H9 (cell line): ENCODE results near the gene TIGD3. TPM values are rescaled to one million over a fixed set of nuclear protein-coding genes. Genes with fewer than 3 reads are reported as not detected.

ENCODE experiments used
- DNase-seq: peaks from one replicate; pipeline ENCODE4 v3.0.0-alpha.2; 2017
- H2AFZ ChIP-seq: one replicate; pipeline ENCODE4 v1.6.1; 2013; ENCODE audit warnings: mild to moderate bottlenecking, low read length, control low read depth, moderate library complexity
- H2AK5ac ChIP-seq: 2 replicates; pipeline ENCODE4 v1.6.1; 2013; ENCODE audit warnings: low read length, control low read depth, mixed read lengths; ENCODE audit not compliant: insufficient read length
- H2BK120ac ChIP-seq: one replicate; pipeline ENCODE4 v1.6.1; 2013; ENCODE audit warnings: low read depth, mild to moderate bottlenecking, low read length, control low read depth, inconsistent platforms; ENCODE audit not compliant: poor library complexity, severe bottlenecking
- H2BK12ac ChIP-seq: 2 replicates; pipeline ENCODE4 v1.6.1; 2013; ENCODE audit warnings: low read length, control low read depth, mixed read lengths, low read depth; ENCODE audit not compliant: insufficient read length
- H2BK15ac ChIP-seq: 2 replicates; pipeline ENCODE4 v1.6.1; 2013; ENCODE audit warnings: low read depth, low read length, control low read depth
- H2BK20ac ChIP-seq: one replicate; pipeline ENCODE4 v1.6.1; 2013; ENCODE audit warnings: low read depth, mild to moderate bottlenecking, low read length, control low read depth, inconsistent platforms; ENCODE audit not compliant: poor library complexity, severe bottlenecking
- H2BK5ac ChIP-seq: 2 replicates; pipeline ENCODE4 v1.6.1; 2013; ENCODE audit warnings: low read length, control low read depth, mixed read lengths; ENCODE audit not compliant: insufficient read length
- H3K14ac ChIP-seq: 2 replicates; pipeline ENCODE4 v1.6.1; 2013; ENCODE audit warnings: low read length, control low read depth; ENCODE audit not compliant: insufficient read depth
- H3K18ac ChIP-seq: 2 replicates; pipeline ENCODE4 v1.6.1; 2013; ENCODE audit warnings: low read depth, mild to moderate bottlenecking, mixed read lengths, low read length, control low read depth; ENCODE audit not compliant: insufficient read length
- H3K23ac ChIP-seq: 2 replicates; pipeline ENCODE4 v1.6.1; 2013; ENCODE audit warnings: low read length, control low read depth, mixed read lengths, low read depth; ENCODE audit not compliant: insufficient read length
- H3K23me2 ChIP-seq: 2 replicates; pipeline ENCODE4 v1.6.1; 2013; ENCODE audit warnings: low read depth, mild to moderate bottlenecking, mixed read lengths, low read length, control low read depth; ENCODE audit not compliant: insufficient read length, poor library complexity, severe bottlenecking
- H3K27ac ChIP-seq: 2 replicates; pipeline ENCODE4 v1.5.1; 2013; ENCODE audit warnings: low read length, control low read depth, mixed read lengths, low read depth; ENCODE audit not compliant: insufficient read length
- H3K27me3 ChIP-seq: 2 replicates; pipeline ENCODE4 v1.6.1; 2013; ENCODE audit warnings: low read length, control low read depth, inconsistent platforms; ENCODE audit not compliant: insufficient read depth
- H3K4ac ChIP-seq: 2 replicates; pipeline ENCODE4 v1.6.1; 2013; ENCODE audit warnings: low read depth, mild to moderate bottlenecking, control low read depth, inconsistent platforms, low read length, moderate library complexity
- H3K4me1 ChIP-seq: 2 replicates; pipeline ENCODE4 v1.6.1; 2013; ENCODE audit warnings: low read length, control low read depth, inconsistent platforms; ENCODE audit not compliant: insufficient read depth
- H3K4me2 ChIP-seq: 2 replicates; pipeline ENCODE4 v1.6.1; 2013; ENCODE audit warnings: low read length, control low read depth, mixed read lengths; ENCODE audit not compliant: insufficient read length, insufficient read depth
- H3K56ac ChIP-seq: 2 replicates; pipeline ENCODE4 v1.6.1; 2013; ENCODE audit warnings: low read depth, mild to moderate bottlenecking, mixed read lengths, low read length, control low read depth; ENCODE audit not compliant: insufficient read length
- H3K79me1 ChIP-seq: 2 replicates; pipeline ENCODE4 v1.6.1; 2013; ENCODE audit warnings: low read depth, mild to moderate bottlenecking, moderate library complexity, low read length, control low read depth, inconsistent platforms; ENCODE audit not compliant: insufficient read depth, poor library complexity, severe bottlenecking
- H3K79me2 ChIP-seq: 2 replicates; pipeline ENCODE4 v1.6.1; 2013; ENCODE audit warnings: low read length, control low read depth, inconsistent platforms; ENCODE audit not compliant: insufficient read depth
- H3K9ac ChIP-seq: 2 replicates; pipeline ENCODE4 v1.6.1; 2013; ENCODE audit warnings: low read length, control low read depth, mixed read lengths; ENCODE audit not compliant: insufficient read length; ENCODE audit errors: extremely low read depth
- H3K9me3 ChIP-seq: one replicate; pipeline ENCODE4 v1.6.1; 2013; ENCODE audit warnings: low read depth, low read length, inconsistent platforms; ENCODE audit not compliant: control insufficient read depth
- H3T11ph ChIP-seq: one replicate; pipeline ENCODE4 v1.6.1; 2013; ENCODE audit warnings: mild to moderate bottlenecking, low read length, control low read depth, inconsistent platforms
- H4K20me1 ChIP-seq: one replicate; pipeline ENCODE4 v1.6.1; 2013; ENCODE audit not compliant: control insufficient read depth, insufficient read length, insufficient read depth
- H4K5ac ChIP-seq: 2 replicates; pipeline ENCODE4 v1.6.1; 2013; ENCODE audit warnings: low read depth, mild to moderate bottlenecking, mixed read lengths, low read length, control low read depth; ENCODE audit not compliant: insufficient read length
- H4K8ac ChIP-seq: replicated peaks from 2 replicates; pipeline ENCODE4 v1.6.1; 2013; ENCODE audit warnings: low read length, control low read depth, mixed read lengths, low read depth; ENCODE audit not compliant: insufficient read length
- H4K91ac ChIP-seq: 2 replicates; pipeline ENCODE4 v1.6.1; 2013; ENCODE audit warnings: low read depth, mild to moderate bottlenecking, moderate library complexity, mixed read lengths, low read length, control low read depth; ENCODE audit not compliant: insufficient read length
- H3K27ac Mint-ChIP-seq, 3 experiments: 2 replicates in 2 of 3; 3 replicates in 1 of 3; pipeline ENCODE4 v1.8.0; 2020 to 2021; ENCODE audit warnings: mixed read lengths in 3 of 3, mild to moderate bottlenecking in 1 of 3, moderate library complexity in 1 of 3
- H3K27me3 Mint-ChIP-seq: 2 replicates; pipeline ENCODE4 v1.8.0; 2021; ENCODE audit warnings: low read depth, mild to moderate bottlenecking, moderate library complexity, mixed read lengths
- H3K36me3 Mint-ChIP-seq, 3 experiments: 2 replicates in 2 of 3; 3 replicates in 1 of 3; pipeline ENCODE4 v1.8.0; 2020 to 2021; ENCODE audit warnings: low read depth in 3 of 3, mixed read lengths in 3 of 3; ENCODE audit not compliant: insufficient read depth in 1 of 3
- H3K4me1 Mint-ChIP-seq, 2 experiments: 2 replicates each; pipeline ENCODE4 v1.8.0; 2020; ENCODE audit warnings: mixed read lengths in 2 of 2
- H3K4me3 Mint-ChIP-seq, 2 experiments: 2 replicates in 1 of 2; 3 replicates in 1 of 2; pipeline ENCODE4 v1.8.0; 2020 to 2021; ENCODE audit warnings: mild to moderate bottlenecking in 2 of 2, mixed read lengths in 2 of 2, moderate library complexity in 1 of 2
- H3K9me3 Mint-ChIP-seq, 2 experiments: 2 replicates in 1 of 2; 3 replicates in 1 of 2; pipeline ENCODE4 v1.8.0; 2020; ENCODE audit warnings: mild to moderate bottlenecking in 2 of 2, mixed read lengths in 2 of 2, moderate library complexity in 1 of 2
- WGBS: extraction: QIAGEN DNeasy Blood & Tissue Kit; methylation state at CpG from one replicate; pipeline ENCODE4 v1.1.7; 2013; ENCODE audit warnings: missing lambda C conversion rate, low lambda C conversion rate, mixed read lengths; ENCODE audit not compliant: insufficient read length; ENCODE audit errors: extremely low coverage; 5-methylcytosine and 5-hydroxymethylcytosine counted together
- total RNA-seq: library from RNA; stranded (reverse); gene quantifications from 2 replicates; pipeline ENCODE4 v1.2.1, GENCODE V29; 2021
- TF ChIP-seq, protein P1 (sequence below): fragments of 200-600 bp; sonication (generic); conservative IDR thresholded peaks from 3 replicates; pipeline ENCODE4 v1.8.0; 2021; ENCODE audit warnings: antibody characterized with exemption, mild to moderate bottlenecking

The TIGD3 gene
- total RNA-seq, 1 experiment from 2014 or later, result 0.66 TPM

DNA sequence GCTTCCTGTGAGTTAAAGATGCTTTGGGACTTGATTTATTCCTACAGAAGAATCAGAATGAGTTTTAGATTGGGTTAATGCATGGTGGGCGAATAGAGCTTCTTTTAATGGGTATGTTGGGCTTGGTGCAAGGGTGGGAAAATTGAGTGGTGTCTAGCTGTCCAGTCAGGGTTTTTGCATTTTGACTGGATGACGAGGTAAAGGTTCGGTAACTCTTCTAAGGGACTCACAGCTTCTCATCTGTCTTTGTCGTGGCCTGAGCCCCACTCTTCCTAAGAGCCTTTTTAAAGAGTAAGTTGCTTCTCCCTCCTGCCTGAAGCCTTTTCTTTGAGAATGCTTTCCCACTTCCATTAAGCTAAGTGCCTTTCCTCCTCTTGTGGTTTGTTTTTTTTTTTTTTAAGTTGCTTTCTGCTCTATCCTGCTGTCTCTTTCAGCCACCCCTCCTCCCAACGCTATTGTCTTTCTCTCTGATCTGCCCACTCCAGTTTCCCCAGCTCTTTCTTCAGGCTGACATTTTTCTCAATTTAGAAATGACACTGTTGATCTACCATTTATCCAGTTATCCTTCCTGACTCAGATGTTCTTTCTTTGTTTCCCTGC lies 19.8 kb upstream of the TIGD3 start:
- H2AK5ac ChIP-seq, result no peak overlapping the region
- no peak overlapping the region for H4K5ac ChIP-seq
- peak overlapping the region; percentile 90 to 95 for H3K4me3 Mint-ChIP-seq
- H3K27ac ChIP-seq, result no peak overlapping the region
- H3K4me2 ChIP-seq, result peak overlapping the region; percentile 79
- 0 out of 2 replicates have a peak, but pooled peaks cover 2% of the 10 kb centered on the region for H3K4me1 ChIP-seq
- peaks cover 16% of the 10 kb centered on the region in 2 experiments for H3K4me1 Mint-ChIP-seq
- H3K18ac ChIP-seq, result no peak overlapping the region
- H2BK12ac ChIP-seq, result no peak overlapping the region
- no peak overlapping the region for H4K91ac ChIP-seq
- no peak overlapping the region for H2AFZ ChIP-seq
- no peak overlapping the region for H2BK120ac ChIP-seq
- no peak overlapping the region for H3K56ac ChIP-seq
- H3K9ac ChIP-seq, result peak overlapping the region; percentile 61
- no peak for DNase-seq
- no peak overlapping the region for H4K8ac ChIP-seq
- TF ChIP-seq, protein P1, sequence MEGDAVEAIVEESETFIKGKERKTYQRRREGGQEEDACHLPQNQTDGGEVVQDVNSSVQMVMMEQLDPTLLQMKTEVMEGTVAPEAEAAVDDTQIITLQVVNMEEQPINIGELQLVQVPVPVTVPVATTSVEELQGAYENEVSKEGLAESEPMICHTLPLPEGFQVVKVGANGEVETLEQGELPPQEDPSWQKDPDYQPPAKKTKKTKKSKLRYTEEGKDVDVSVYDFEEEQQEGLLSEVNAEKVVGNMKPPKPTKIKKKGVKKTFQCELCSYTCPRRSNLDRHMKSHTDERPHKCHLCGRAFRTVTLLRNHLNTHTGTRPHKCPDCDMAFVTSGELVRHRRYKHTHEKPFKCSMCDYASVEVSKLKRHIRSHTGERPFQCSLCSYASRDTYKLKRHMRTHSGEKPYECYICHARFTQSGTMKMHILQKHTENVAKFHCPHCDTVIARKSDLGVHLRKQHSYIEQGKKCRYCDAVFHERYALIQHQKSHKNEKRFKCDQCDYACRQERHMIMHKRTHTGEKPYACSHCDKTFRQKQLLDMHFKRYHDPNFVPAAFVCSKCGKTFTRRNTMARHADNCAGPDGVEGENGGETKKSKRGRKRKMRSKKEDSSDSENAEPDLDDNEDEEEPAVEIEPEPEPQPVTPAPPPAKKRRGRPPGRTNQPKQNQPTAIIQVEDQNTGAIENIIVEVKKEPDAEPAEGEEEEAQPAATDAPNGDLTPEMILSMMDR, result no peak
- H3K79me2 ChIP-seq, result peaks cover 19% of the 10 kb centered on the region; the same call in 1 of the 2 replicates
- peak overlapping the region in 2 of 3 experiments; percentile 15 to 65; a peak in 3 of 7 replicates for H3K27ac Mint-ChIP-seq
- no peak overlapping the region for H3K23ac ChIP-seq
- H2BK5ac ChIP-seq, result no peak overlapping the region
- no peak overlapping the region for H3K4ac ChIP-seq
- H3K27me3 ChIP-seq, result no peaks in the 10 kb centered on the region
- H3T11ph ChIP-seq, result no peak overlapping the region
- whole genome bisulfite sequencing, result no CpG with 5 or more reads among the region's 5 CpGs
- peaks cover 1% of the 10 kb centered on the region for H3K27me3 Mint-ChIP-seq
- no peak overlapping the region for H2BK15ac ChIP-seq
- H3K14ac ChIP-seq, result no peak overlapping the region
- H4K20me1 ChIP-seq, result no peaks in the 10 kb centered on the region
- no peak overlapping the region for H2BK20ac ChIP-seq
- H3K36me3 Mint-ChIP-seq, result peaks cover 4 to 17% (median 14%) of the 10 kb centered on the region in 3 experiments; a peak in 6 of 7 replicates
- H3K79me1 ChIP-seq, result peaks cover 2% of the 10 kb centered on the region
- no peaks in the 10 kb centered on the region for H3K9me3 ChIP-seq
- H3K9me3 Mint-ChIP-seq, result no peaks in the 10 kb centered on the region; a peak in 1 of 5 replicates
- peaks cover 4% of the 10 kb centered on the region for H3K23me2 ChIP-seq
